Activated naive CD8-positive, alpha-beta T cell (primary cell): ENCODE measurements around the gene DDT.
"Not testable (repeated sequence)": the region's sequence is repeated elsewhere in the genome, so short reads cannot be mapped to it uniquely, and the experiment has no call there.

Experiments
- H3K27ac Mint-ChIP-seq: one replicate; pipeline ENCODE4 v1.8.0; 2021; ENCODE audit warnings: mixed read lengths
- H3K27me3 Mint-ChIP-seq: one replicate; pipeline ENCODE4 v1.8.0; 2021; ENCODE audit warnings: mixed read lengths
- H3K36me3 Mint-ChIP-seq: one replicate; pipeline ENCODE4 v1.8.0; 2021; ENCODE audit warnings: mixed read lengths
- H3K4me1 Mint-ChIP-seq: one replicate; pipeline ENCODE4 v1.8.0; 2021; ENCODE audit warnings: low read depth, mixed read lengths
- H3K4me3 Mint-ChIP-seq: one replicate; pipeline ENCODE4 v1.8.0; 2021; ENCODE audit warnings: mild to moderate bottlenecking, mixed read lengths
- H3K9me3 Mint-ChIP-seq: one replicate; pipeline ENCODE4 v1.8.0; 2021; ENCODE audit warnings: low read depth, mixed read lengths

Gene DDT

DNA sequence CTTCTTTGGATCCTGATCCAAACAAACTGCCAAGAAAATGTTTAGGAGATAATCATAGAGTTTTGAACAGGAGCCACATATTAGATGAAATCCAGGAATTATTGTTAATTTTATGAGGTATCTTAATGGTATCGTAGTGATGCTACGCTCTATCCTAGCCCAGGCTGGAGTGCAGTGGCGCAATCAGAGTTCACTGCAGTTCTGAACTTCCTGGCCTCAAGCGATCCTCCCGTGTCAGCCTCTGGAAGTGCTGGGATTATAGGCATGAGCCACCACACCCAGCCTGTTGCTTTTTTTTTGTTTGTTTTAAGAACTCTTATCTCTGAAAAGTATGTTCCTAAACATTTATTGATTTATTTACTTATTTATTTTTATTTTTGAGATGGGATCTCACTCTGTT lies 28.6 kb upstream of the DDT start:
- Mint-ChIP-seq H3K9me3 (no peaks in the 10 kb centered on the region), H3K27me3 (peaks cover 3% of the 10 kb centered on the region), H3K27ac (no peak overlapping the region), H3K4me3 (no peak overlapping the region), H3K36me3 (no peaks in the 10 kb centered on the region), H3K4me1 (no peaks in the 10 kb centered on the region)

DNA sequence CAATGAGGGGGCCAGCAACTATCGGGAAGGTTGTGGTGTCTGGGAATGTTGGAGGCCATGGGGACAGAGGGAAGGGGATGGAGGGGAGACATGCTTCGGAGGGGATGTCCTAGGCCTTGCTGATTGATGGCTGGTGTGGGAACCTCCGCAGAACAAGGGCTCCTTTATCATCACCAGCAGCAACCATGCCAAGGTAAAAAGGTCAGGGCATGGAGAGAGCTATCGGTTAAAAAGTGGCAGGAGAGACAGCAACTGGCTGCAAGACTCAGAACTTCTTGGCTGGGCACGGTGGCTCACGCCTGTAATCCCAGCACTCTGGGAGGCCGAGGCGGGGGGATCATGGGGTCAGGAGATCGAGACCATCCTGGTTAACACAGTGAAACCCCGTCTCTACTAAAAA lies 28.0 kb upstream of the DDT start:
- peaks cover 3% of the 10 kb centered on the region for H3K27me3 Mint-ChIP-seq
- H3K4me1 Mint-ChIP-seq, result no peaks in the 10 kb centered on the region
- H3K27ac Mint-ChIP-seq, result no peak overlapping the region
- no peaks in the 10 kb centered on the region for H3K36me3 Mint-ChIP-seq
- H3K4me3 Mint-ChIP-seq, result no peak overlapping the region
- H3K9me3 Mint-ChIP-seq, result no peaks in the 10 kb centered on the region

DNA sequence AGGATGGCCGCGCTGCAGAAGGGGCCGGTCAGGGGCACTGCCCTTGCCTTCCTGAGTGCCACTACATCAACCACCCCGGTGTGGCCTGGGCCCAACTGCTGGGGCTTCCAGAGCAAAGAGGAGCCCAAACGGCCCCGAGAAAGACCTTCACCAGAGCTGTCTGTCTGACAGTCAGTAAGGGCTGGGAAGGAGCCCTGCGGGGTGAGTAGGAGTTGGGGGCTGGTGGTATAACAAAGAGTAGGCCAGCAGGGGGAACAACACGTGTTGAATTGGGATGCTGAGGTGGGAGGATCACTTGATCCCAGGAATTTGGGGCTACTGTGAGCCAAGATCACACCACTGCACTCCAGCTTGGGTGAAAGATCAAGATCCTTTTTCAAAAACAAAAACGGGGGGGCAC lies 27.1 kb upstream of the DDT start:
- Mint-ChIP-seq H3K4me3 (no peak overlapping the region), H3K9me3 (no peaks in the 10 kb centered on the region), H3K36me3 (no peaks in the 10 kb centered on the region), H3K4me1 (no peaks in the 10 kb centered on the region), H3K27ac (no peak overlapping the region), H3K27me3 (peaks cover 3% of the 10 kb centered on the region)

DNA sequence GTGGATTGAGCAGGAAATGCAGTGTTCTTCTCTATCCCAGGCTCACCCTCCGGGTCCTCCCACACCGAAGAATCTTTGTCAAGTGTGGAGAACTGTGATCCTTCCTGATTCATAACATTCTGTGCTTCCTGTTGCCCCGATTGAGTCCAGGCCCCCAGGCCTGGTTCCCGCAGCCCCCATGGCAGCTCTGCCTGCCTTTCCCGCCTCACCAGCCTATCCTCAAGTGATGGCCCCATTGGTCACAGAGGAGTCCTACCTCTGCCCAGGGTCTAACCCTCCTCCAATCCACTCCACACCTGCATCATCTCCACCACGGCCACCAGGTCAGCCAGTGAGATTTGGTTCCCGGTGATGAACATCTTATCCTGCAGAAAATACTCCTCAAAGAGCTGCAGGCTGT lies 25.5 kb upstream of the DDT start:
- not testable (repeated sequence) for H3K4me3 Mint-ChIP-seq, H3K4me1 Mint-ChIP-seq, H3K9me3 Mint-ChIP-seq, H3K36me3 Mint-ChIP-seq, H3K27ac Mint-ChIP-seq, H3K27me3 Mint-ChIP-seq

DNA sequence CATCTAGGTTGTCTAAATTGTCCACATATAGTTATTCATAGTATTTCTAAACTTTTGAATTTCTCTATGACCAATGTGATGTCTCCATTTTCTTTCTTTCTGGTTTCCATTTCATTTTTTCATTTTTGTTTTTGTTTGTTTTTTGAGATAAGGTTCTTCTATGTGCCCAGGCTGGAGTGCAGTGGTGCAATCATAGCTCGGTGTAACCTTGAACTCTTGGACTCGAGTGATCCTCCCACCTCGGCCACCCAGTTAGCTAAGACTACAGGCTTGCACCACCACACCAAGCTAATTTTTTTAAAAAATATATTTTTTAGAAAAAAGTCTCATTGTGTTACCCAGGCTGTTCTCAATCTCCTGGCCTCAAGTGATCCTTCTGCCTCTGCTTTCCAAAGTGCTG lies 22.9 kb upstream of the DDT start:
- H3K27ac Mint-ChIP-seq, result no peak overlapping the region
- no peak overlapping the region for H3K4me3 Mint-ChIP-seq
- no peaks in the 10 kb centered on the region for H3K27me3 Mint-ChIP-seq
- no peaks in the 10 kb centered on the region for H3K36me3 Mint-ChIP-seq
- H3K9me3 Mint-ChIP-seq, result no peaks in the 10 kb centered on the region
- H3K4me1 Mint-ChIP-seq, result no peaks in the 10 kb centered on the region

DNA sequence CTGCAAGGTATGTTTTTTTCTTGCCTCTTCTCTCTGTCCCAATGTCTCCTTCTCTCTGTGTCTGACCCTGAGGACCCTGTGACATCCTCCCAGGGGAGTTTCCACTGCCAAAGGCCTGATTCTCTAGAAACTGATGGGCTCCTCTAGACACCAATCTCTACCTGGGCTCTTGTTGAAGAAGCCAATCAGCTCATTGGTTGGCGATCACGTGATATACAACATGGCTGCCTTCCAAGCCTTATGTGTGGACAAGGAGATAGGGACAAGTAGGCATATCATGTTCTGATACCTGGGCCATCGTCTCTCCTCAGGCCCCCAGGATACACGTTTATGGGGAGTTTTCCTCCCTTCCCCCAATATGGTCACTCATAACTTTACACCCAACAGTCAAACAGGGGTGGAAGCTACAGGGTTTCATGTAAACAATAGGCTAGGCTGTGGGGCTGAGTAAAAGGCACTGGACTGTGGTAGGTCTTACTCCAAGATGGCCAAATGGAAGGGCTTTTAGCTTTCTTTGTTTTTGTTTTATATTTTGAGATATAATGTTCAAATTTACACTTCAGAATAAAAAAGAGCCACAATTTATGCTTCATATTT lies 19.4 kb upstream of the DDT start:
- not testable (repeated sequence) for H3K27ac Mint-ChIP-seq, H3K36me3 Mint-ChIP-seq, H3K4me3 Mint-ChIP-seq, H3K9me3 Mint-ChIP-seq, H3K4me1 Mint-ChIP-seq, H3K27me3 Mint-ChIP-seq

DNA sequence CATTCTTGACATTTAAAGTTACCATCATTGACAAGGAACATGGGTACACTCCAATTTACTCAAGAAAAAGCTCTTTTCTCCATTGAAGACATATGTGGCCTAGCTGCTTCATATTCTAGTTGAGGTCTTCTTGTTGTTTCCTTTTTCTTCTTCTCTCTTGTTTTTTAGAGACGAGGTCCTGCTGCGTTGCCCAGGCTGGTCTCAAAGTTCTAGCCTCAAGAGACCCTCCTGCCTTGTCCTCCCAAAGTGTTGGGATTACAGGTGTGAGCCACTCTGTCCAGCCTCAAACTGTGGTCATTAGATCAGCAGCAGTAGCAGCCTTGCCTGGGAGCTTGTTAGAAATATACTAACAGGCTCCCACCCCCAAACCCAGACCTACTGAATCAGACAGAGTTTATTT lies 18.8 kb upstream of the DDT start:
- not testable (repeated sequence) for H3K27me3 Mint-ChIP-seq, H3K4me3 Mint-ChIP-seq, H3K27ac Mint-ChIP-seq, H3K36me3 Mint-ChIP-seq, H3K9me3 Mint-ChIP-seq, H3K4me1 Mint-ChIP-seq

DNA sequence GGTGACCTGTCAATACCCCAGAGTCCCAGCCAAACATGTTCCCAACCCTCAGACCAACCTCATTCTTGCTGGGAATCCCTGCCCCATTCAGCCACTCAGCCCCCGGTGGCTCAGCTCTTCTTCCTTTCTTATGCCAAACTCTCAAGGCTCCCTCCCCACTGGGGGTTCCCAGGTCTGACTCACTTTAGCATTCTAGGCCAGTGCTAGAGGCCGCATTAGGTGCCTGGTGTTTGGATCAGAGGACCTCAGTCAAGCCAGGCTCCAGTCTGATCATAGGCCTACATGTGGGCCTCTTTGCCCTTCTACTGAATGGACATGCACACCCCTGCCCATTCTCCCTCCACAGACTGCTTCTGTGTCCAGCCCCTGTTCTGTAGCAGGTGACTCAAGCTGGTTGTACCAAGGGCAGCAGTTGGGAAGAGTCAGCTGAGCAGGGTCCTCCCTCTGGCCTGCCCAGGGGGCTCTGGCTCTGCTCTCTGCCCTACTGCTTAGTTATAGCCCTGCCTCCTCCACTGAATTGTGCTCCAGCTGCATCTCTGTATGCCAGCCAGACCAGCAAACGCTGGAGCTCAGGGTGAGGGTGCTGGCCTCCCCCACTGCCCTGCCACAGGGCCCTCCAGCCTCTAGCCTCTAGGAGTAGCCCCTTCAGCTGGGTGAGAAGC lies 15.5 kb upstream of the DDT start:
- H3K36me3 Mint-ChIP-seq, H3K27me3 Mint-ChIP-seq, H3K4me3 Mint-ChIP-seq, H3K4me1 Mint-ChIP-seq, H3K27ac Mint-ChIP-seq, H3K9me3 Mint-ChIP-seq: not testable (repeated sequence)

DNA sequence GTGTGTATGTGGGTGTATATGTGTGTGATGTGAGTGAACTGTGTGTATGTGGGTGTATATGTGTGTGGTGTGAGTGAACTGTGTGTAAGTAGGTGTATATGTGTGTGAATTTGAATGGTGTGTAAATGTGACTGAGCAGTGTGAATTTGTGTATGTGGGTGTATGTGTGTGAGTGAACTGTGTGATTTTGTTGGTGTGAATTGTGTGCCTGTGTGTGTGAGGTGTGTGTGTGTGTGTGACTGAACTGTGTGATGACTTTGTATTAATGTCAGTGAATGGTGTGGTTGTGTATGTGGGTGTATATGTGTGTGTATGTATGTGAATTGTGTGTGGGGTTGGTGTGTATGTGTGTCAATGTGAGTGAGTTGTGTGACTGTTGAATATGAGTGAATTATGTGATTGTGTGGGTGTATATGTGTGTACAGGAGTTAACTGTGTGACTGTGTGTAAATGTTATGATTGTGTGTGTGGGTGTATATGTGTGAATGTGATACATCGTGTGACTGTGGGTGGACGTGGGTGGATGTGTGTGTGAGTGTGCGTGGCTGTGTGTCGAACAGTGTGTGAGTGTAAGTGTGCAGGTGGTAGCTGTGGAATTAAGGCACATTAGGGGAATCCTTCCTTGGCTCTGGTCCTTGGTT lies 12.4 kb upstream of the DDT start:
- H3K4me3 Mint-ChIP-seq, H3K27me3 Mint-ChIP-seq, H3K36me3 Mint-ChIP-seq, H3K4me1 Mint-ChIP-seq, H3K27ac Mint-ChIP-seq, H3K9me3 Mint-ChIP-seq: not testable (repeated sequence)

DNA sequence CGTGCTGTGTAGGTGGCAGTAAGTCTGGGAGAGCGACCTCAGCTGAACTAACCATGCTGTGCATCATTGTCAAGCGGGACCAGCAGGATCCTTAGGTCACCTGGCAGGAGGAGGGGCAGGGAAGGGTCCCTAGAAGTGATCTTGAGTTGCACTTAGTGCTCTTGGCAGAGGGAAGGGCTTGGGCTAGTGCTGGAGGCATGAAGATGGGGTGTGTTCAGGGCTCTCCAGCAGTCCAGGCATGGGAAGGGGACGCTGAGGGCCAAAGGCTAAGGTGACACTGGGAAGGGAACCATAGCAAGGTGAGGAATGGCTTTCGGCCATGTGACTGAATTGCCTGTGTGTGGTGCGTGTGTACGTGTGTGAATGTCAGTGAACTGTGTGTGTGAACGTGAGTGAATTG lies 11.8 kb upstream of the DDT start:
- H3K9me3 Mint-ChIP-seq, H3K27ac Mint-ChIP-seq, H3K27me3 Mint-ChIP-seq, H3K4me1 Mint-ChIP-seq, H3K4me3 Mint-ChIP-seq, H3K36me3 Mint-ChIP-seq: not testable (repeated sequence)

DNA sequence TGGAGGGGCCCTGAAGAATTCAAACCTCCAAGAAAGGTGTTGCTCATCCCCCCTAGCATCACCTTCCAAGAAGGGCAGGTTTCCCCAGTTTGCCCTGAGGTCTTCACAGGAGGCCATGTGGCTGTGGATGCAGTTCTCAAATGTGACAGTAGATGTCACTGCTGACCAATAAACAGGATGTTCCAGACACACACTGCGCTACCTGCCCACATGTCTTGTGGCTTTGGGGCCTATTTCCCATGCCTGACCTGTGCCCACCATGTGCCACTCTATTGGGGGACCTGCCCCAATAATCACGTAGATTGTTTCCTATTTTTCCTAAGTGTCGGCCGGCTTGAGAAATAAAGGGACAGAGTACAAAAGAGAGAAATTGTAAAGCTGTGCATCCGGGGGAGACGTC lies 10.2 kb upstream of the DDT start:
- no peaks in the 10 kb centered on the region for H3K27me3 Mint-ChIP-seq
- no peaks in the 10 kb centered on the region for H3K9me3 Mint-ChIP-seq
- H3K4me3 Mint-ChIP-seq, result no peak overlapping the region
- no peak overlapping the region for H3K27ac Mint-ChIP-seq
- peaks cover 2% of the 10 kb centered on the region for H3K4me1 Mint-ChIP-seq
- H3K36me3 Mint-ChIP-seq, result no peaks in the 10 kb centered on the region

DNA sequence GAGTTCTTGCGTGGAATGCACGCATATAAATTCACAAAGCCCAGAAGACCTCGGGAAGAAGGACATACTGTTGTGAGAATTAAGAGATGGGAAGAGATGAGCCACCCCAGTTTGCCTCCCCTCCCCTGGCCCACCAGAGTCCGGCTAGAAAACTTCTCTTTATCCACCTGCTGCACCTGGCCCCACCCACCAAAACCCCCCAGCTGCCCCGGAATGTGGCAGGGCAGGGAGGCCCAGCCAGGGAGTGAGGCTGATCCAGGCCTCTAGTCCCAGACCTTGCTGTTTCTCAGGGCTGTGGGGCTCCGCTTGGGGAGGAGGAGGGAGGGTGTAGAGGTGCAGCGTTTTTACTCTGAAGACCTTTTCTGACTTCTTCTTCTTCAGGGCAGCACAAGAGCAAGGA lies 6.3 kb upstream of the DDT start:
- H3K27ac Mint-ChIP-seq, H3K27me3 Mint-ChIP-seq, H3K4me3 Mint-ChIP-seq, H3K9me3 Mint-ChIP-seq, H3K36me3 Mint-ChIP-seq, H3K4me1 Mint-ChIP-seq: not testable (repeated sequence)

DNA sequence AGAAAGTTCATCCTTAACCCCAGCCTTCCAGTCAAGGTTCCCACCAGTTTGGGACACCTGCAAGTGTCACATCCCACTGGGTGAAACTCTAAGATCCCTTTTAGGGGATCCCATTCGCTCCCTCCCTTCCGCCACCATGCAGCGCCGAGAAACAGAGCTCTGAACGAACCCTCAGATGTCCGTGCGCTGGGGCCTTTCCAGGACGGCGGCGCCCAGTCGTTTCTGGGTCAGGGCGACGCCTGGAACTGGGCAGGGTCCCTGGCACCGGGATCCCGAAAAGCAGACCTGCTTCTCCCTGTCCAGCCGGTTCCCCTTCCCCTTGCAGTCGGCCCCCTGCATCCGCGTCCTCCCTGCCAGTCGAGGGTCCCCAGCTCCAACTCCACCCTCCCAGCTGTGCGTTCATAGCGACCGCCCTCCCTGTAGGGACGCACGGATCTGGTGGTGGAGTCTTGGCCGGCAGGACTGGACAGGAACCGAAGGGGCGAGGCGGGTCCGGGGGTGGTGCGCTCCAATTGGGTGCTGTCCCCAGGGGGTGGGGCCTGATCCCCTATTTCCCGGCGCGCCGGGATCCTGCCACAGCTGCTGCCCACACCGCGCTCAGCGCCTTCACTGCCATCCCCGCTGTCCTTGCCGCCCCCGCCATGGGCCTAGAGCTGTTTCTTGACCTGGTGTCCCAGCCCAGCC lies 5.5 kb upstream of the DDT start, which contains the start of gene GSTT2:
Gene GSTT2, plus strand, starts transcription at position 578 of the 684 bp plus-strand sequence.
- not testable (repeated sequence) for H3K4me3 Mint-ChIP-seq, H3K9me3 Mint-ChIP-seq, H3K27ac Mint-ChIP-seq, H3K4me1 Mint-ChIP-seq, H3K36me3 Mint-ChIP-seq, H3K27me3 Mint-ChIP-seq

DNA sequence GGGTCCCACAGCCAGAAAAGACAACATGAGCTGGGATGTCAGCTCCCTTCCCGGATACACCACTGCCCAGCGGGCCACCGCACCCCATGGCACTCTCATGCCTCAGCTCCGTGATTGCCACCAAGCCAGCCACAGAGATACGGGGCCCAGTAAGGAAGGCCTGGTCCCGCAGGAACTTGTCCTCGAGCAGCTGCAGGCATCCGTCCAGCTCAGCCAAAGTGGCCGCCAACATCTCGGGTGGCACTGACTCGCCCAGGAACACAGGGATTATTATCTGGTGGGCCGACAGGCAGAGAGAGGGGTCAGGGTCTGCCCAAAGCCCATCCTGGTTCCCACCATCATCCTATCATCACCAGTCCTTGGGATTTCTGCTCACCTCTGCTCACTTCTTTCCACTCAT lies 3.1 kb upstream of the DDT start:
- H3K27ac Mint-ChIP-seq, H3K9me3 Mint-ChIP-seq, H3K4me3 Mint-ChIP-seq, H3K36me3 Mint-ChIP-seq, H3K4me1 Mint-ChIP-seq, H3K27me3 Mint-ChIP-seq: not testable (repeated sequence)

DNA sequence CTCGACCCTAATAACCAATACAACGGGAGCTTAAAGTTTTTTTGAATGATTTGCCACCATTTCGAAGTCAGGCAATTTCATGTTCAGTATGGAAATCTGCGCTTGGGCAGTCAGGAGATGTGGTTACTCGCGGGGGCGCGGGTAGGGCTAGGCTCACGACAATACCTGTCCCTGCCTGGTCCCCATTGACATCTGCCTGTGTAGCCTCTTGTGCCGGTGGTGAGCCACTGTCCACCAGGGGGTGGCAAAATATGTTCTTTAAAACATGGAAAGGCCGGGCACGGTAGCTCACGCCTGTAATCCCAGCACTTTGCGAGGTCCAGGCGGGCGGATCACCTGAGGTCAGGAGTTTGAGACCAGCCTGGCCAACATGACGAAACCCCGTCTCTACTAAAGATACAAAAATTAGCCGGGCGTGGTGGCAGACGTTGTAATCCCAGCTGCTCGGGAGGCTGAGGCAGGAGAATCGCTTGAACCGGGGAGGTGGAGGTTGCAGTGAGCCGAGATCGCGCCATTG lies 653 bp upstream of the DDT start:
- H3K4me3 Mint-ChIP-seq, H3K36me3 Mint-ChIP-seq, H3K27me3 Mint-ChIP-seq, H3K9me3 Mint-ChIP-seq, H3K27ac Mint-ChIP-seq: not testable (repeated sequence)
- peaks cover 11% of the 10 kb centered on the region for H3K4me1 Mint-ChIP-seq
